CD4-positive, alpha-beta memory T cell (primary cell): Measurements from ENCODE around the gene L3MBTL2. TPM values are rescaled to one million over a fixed set of nuclear protein-coding genes. Genes with fewer than 3 reads are reported as not detected.
A peak's percentile ranks its signal among the peaks of the same experiment; 100 is the strongest.

Source experiments
- CTCF ChIA-PET: fragments of 350-600 bp; sonication (Branson Sonifier 250); formaldehyde crosslinking; loops from one replicate; lab custom pipeline; 2021; ENCODE audit warnings: inconsistent platforms; ENCODE audit not compliant: partially characterized antibody; lab: Charles Lee
- POLR2A ChIA-PET: fragments of 350-600 bp; sonication (Branson Sonifier 250); formaldehyde crosslinking; loops from one replicate; lab custom pipeline; 2021; ENCODE audit not compliant: partially characterized antibody; lab: Charles Lee
- DNase-seq, 5 donors: peaks; one replicate each; pipeline versions ENCODE4 v3.0.0 to v3.0.0-alpha.2; 2020 to 2022; ENCODE audit warnings: mixed read lengths in 1 of 5
- H3K27ac ChIP-seq: one replicate; pipeline ENCODE4 v1.7.0; 2013; ENCODE audit warnings: low read depth, low read length
- H3K27me3 ChIP-seq: 2 replicates; pipeline ENCODE4 v1.7.0; 2013; ENCODE audit warnings: mild to moderate bottlenecking, low read length, moderate library complexity; ENCODE audit not compliant: insufficient read depth
- H3K36me3 ChIP-seq: 2 replicates; pipeline ENCODE4 v1.7.0; 2013; ENCODE audit warnings: mild to moderate bottlenecking, low read length, moderate library complexity; ENCODE audit not compliant: insufficient read depth
- H3K4me1 ChIP-seq: 2 replicates; pipeline ENCODE4 v1.7.0; 2013; ENCODE audit warnings: mild to moderate bottlenecking, low read length, moderate library complexity; ENCODE audit not compliant: insufficient read depth
- H3K4me3 ChIP-seq, 2 donors: one replicate each; pipeline ENCODE4 v1.7.0; 2013; ENCODE audit warnings: low read length in 2 of 2, mild to moderate bottlenecking in 1 of 2
- H3K9me3 ChIP-seq, 2 donors: one replicate each; pipeline ENCODE4 v1.7.0; 2013; ENCODE audit warnings: low read length in 2 of 2, control low read depth in 1 of 2; ENCODE audit not compliant: control insufficient read depth in 1 of 2
- H3K27ac Mint-ChIP-seq, 7 donors: one replicate each; pipeline ENCODE4 v1.8.0; 2020 to 2021; ENCODE audit warnings: mixed read lengths in 7 of 7, mild to moderate bottlenecking in 6 of 7, inconsistent platforms in 3 of 7, moderate library complexity in 3 of 7
- H3K27me3 Mint-ChIP-seq, 2 donors: one replicate each; pipeline ENCODE4 v1.8.0; 2020 to 2021; ENCODE audit warnings: mixed read lengths in 2 of 2
- H3K36me3 Mint-ChIP-seq, 2 donors: one replicate each; pipeline ENCODE4 v1.8.0; 2020 to 2021; ENCODE audit warnings: mixed read lengths in 2 of 2, inconsistent platforms in 1 of 2, mild to moderate bottlenecking in 1 of 2
- H3K4me1 Mint-ChIP-seq, 4 donors: one replicate each; pipeline ENCODE4 v1.8.0; 2020 to 2021; ENCODE audit warnings: mixed read lengths in 4 of 4, mild to moderate bottlenecking in 1 of 4
- H3K4me3 Mint-ChIP-seq, 8 donors: one replicate each; pipeline ENCODE4 v1.8.0; 2020 to 2021; ENCODE audit warnings: mixed read lengths in 8 of 8, mild to moderate bottlenecking in 7 of 8, moderate library complexity in 6 of 8, inconsistent platforms in 3 of 8
- H3K9me3 Mint-ChIP-seq, 8 donors: one replicate each; pipeline ENCODE4 v1.8.0; 2020 to 2021; ENCODE audit warnings: mixed read lengths in 8 of 8, mild to moderate bottlenecking in 5 of 8, inconsistent platforms in 3 of 8, moderate library complexity in 1 of 8
- intact Hi-C: fragments of 100-400 bp; cut with micrococcal nuclease; formaldehyde crosslinking; loops from one replicate; pipeline ENCODE4 v1.15.1; 2023
- polyA plus RNA-seq, 2 donors: library from polyadenylated mRNA; unstranded; fragments of 300-500 nt; fragmentation: Illumina TruSeq; gene quantifications; one replicate each; pipeline ENCODE4 v1.2.3, GENCODE V29; 2021
- total RNA-seq, 2 experiments: library from RNA; stranded (reverse); gene quantifications; one replicate each; pipeline ENCODE4 v1.2.3, GENCODE V29; 2021

Gene L3MBTL2
- total and polyA plus RNA-seq, 4 experiments from 2014 or later = 27.5 to 48.2 (median 35.4) TPM

DNA sequence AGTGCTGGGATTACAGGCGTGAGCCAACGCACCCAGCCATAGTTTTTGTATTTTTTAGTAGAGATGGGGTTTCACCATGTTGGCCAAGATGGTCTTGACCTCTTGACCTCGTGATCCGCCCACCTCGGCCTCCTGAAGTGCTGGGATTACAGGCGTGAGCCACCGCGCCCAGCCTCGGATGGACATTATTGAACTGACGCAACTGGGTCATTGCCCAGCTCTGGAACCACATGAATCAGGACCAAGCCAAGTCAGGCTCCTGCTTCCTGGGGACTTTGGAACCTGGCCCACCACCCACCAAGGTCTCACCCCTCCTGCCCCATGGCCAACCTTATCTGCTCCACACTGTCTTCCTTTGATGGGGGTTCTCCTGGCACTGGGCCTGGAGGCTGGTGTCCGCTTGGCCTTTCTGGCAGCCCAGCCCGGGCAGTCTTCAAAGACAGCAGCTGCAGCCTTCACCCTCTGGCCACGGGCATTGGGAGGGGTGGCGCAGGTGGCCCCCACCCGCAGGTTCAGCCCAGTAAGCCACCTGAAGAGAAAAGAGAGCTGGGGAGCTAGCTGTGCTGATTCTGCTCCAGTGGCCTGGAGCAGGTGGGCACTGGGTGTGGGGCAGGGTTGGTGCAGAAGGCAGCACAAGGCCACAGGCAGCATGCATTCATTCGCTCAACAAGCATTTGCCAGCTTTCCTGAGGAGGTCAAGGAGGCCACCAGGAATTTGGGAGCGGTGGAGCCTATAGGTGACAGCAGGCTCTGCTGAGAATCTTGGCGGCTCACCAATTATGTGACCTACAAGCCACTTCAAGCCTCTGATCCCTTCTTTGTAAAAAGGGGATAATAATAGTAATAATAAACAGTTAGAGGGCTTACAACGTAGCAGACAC lies 29.9 kb downstream of the L3MBTL2 start:
- H3K9me3 ChIP-seq = no peaks in the 10 kb centered on the region
- H3K4me1 ChIP-seq = peaks cover 13% of the 10 kb centered on the region
- Mint-ChIP-seq H3K9me3 (no peaks in the 10 kb centered on the region), H3K4me3 (no peak overlapping the region), H3K4me1 (peaks cover 4 to 14% (median 6%) of the 10 kb centered on the region in 4 donors), H3K27ac (peak overlapping the region in 1 of 7 donors; percentile 35), H3K36me3 (peaks cover 5 to 11% of the 10 kb centered on the region in 2 donors), H3K27me3 (no peaks in the 10 kb centered on the region)
- H3K4me3 ChIP-seq = no peak overlapping the region
- intact Hi-C loops = loop anchor here (5.0 kb wide), 1 partner anchor 67 kb away; the partner anchor contains the start of gene ZC3H7B
- H3K36me3 ChIP-seq = no peaks in the 10 kb centered on the region
- CTCF ChIA-PET = interaction anchor here (5.3 kb wide), 1 partner anchor 312 kb away, joined by 133 read pairs; no protein-coding TSS in a partner anchor
- DNase-seq = peak in 1 of 5 donors; percentile 41
- no peak overlapping the region for H3K27ac ChIP-seq
- POLR2A ChIA-PET = no interaction called here
- H3K27me3 ChIP-seq = no peaks in the 10 kb centered on the region

DNA sequence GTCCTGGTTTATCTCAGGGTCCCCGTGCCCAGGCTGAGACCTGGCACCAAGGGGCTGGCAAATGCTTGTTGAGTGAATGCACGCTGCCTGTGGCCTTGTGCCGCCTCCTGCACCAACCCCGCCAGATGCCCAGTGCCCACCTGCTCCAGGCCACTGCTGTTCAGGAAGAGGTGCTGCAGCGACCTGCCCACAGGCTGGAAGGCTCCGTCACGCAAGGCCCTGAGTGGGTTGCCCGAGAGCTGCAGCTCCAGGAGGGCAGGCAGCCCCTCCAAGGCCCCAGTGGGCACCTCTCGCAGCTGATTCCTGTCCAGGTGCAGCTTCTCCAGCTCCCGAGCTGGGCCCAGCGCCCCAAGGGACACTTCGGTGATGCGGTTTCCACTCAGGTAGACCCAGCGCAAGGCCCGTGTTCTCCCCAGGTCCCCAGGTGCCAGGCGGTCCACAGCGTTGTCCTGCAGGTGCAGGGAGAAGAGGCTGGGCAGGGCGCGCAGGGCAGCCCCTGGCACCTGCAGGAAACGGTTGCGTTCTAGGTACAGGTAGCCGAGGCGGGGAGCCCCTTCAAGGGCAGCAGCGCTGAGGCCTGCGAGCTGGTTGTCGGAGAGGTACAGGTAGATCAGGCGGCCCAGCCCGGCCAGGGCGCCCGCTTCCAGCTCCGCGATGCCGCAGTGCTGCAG lies 32.1 kb downstream of the L3MBTL2 start:
- peak overlapping the region; percentile 15 to 82 (median 64) for H3K4me3 Mint-ChIP-seq
- no peaks in the 10 kb centered on the region for H3K27me3 ChIP-seq
- peak overlapping the region; percentile 9 for H3K27ac ChIP-seq
- peak overlapping the region in 2 of 7 donors; percentile 57 to 70 for H3K27ac Mint-ChIP-seq
- peak overlapping the region; percentile 12 to 23 for H3K4me3 ChIP-seq
- no peaks in the 10 kb centered on the region for H3K36me3 Mint-ChIP-seq
- ChIA-PET POLR2A (interaction anchor here (0.7 to 2.6 kb wide), 20 partner anchors 10 to 380 kb away, joined by 3 to 25 read pairs (median 5); partner anchors contain the start of genes ACO2, PHF5A, PMM1 and RANGAP1), CTCF (interaction anchor here (0.6 to 5.3 kb wide), 42 partner anchors 10 to 554 kb away, joined by 3 to 133 read pairs (median 4); partner anchors contain the start of genes RANGAP1, TEF and ZC3H7B)
- peaks cover 13% of the 10 kb centered on the region for H3K4me1 ChIP-seq
- no peaks in the 10 kb centered on the region for H3K36me3 ChIP-seq
- H3K9me3 Mint-ChIP-seq = no peaks in the 10 kb centered on the region
- intact Hi-C loops = loop anchor here (1.0 to 5.0 kb wide), 2 partner anchors 65 to 315 kb away; partner anchors contain the start of gene ZC3H7B
- no peaks in the 10 kb centered on the region for H3K27me3 Mint-ChIP-seq
- no peaks in the 10 kb centered on the region for H3K9me3 ChIP-seq
- H3K4me1 Mint-ChIP-seq = peaks cover 4 to 14% (median 6%) of the 10 kb centered on the region in 4 donors
- peak in 1 of 5 donors; percentile 38 for DNase-seq

DNA sequence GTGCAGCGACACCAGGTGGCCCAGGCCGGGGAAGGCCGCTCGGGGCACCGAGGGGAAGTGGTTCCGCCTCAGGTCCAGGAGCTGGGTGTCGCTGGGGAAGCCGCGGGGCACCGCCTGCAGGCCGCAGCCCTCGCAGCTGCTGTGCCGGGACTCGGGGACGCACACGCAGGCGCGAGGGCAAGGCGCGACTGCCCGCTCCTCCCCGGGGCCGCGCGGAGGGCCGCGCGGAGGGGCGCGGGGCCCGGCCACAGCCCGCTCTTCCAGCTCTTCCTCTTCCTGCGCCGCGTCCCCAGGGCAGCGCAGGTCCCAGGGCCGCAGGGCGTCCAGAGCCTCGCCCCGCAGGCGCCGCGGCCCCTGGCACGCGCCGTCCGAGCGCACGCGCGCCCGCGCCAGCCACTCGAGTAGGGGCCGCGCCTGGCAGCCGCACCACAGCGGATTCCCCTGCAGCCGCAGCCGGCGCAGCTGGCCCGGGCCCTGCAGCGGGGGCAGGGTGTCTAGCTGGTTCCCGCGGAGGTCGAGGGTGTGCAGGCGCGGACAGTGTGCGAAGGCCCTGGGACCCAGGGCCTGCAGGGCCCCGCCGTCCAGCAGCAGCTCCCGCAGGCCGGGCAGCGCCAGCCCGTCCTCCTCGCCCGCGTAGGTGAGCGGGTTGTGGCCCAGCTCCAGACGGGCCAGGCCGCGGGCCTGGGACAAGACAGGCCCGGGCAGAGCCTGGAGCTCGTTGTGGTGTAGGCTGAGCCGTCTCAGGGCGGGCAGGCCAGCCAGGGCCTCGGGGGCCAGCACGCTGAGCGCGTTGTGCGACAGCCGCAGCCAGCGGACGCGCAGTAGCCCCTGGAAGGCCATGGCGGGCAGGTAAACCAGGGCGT lies 32.8 kb downstream of the L3MBTL2 start:
- DNase-seq = peak; percentile 81 to 84 (median 82)
- peak overlapping the region in 1 of 7 donors; percentile 70 for H3K27ac Mint-ChIP-seq
- no peak overlapping the region for H3K27ac ChIP-seq
- intact Hi-C loops = loop anchor here (1.0 to 5.0 kb wide), 2 partner anchors 64 to 316 kb away; partner anchors contain the start of gene ZC3H7B
- no peaks in the 10 kb centered on the region for H3K36me3 ChIP-seq
- ChIA-PET POLR2A (interaction anchor here (0.5 to 2.6 kb wide), 21 partner anchors 10 to 381 kb away, joined by 3 to 25 read pairs (median 5); partner anchors contain the start of genes ACO2, PHF5A, PMM1 and RANGAP1), CTCF (interaction anchor here (0.6 to 5.3 kb wide), 41 partner anchors 10 to 555 kb away, joined by 3 to 133 read pairs (median 4); partner anchors contain the start of genes RANGAP1, TEF and ZC3H7B)
- peaks cover 4 to 14% (median 6%) of the 10 kb centered on the region in 4 donors for H3K4me1 Mint-ChIP-seq
- H3K27me3 ChIP-seq = no peaks in the 10 kb centered on the region
- H3K4me3 ChIP-seq = peak overlapping the region in 1 of 2 donors; percentile 12
- peaks cover 13% of the 10 kb centered on the region for H3K4me1 ChIP-seq
- H3K36me3 Mint-ChIP-seq = no peaks in the 10 kb centered on the region
- H3K9me3 Mint-ChIP-seq = no peaks in the 10 kb centered on the region
- no peaks in the 10 kb centered on the region for H3K9me3 ChIP-seq
- H3K4me3 Mint-ChIP-seq = peak overlapping the region in 6 of 8 donors; percentile 15 to 82 (median 67)
- no peaks in the 10 kb centered on the region for H3K27me3 Mint-ChIP-seq

DNA sequence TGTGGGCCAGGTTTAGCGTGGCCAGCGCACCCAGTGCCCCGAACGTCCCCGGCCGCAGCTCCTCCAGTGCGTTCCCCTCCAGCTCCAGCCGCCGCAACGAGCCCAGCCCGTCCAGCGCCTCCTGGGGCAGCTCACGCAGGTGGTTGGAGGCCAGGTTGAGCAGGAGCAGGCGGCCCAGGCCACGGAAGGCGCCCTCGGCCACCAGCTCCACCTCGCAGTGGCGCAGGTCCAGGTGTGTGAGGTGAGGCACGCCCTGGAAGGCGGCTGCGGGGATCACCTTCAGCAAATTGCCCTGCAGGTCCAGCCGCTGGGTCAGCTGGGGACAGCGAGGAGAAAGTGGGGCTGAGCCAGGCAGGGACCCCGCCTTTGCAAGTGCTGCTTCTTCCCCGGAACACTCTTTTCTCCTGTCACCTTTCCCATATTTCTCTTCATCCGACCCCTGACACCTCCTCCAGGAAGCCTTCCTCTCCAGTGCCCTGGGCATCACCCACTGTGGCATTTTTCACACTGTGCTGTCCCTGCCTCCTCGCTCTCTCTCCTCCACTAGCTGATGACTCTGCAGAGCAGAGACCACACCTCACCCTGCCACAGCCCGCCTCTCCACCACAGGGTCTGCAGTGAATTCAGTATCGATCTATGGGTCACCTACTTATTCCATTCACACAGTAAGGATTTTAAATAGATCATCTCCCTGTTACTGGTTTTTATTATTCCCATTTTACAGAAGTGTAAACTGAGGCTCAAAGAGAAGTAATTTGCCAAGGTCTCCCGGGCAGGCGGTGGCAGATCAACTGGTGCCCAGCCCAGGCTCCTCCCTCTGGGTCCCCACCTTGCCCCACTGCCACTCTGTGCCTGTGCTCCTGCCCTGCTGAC lies 33.7 kb downstream of the L3MBTL2 start:
- Mint-ChIP-seq H3K36me3 (peaks cover 0 to 3% of the 10 kb centered on the region in 2 donors), H3K27ac (peak overlapping the region; percentile 37 to 87 (median 80)), H3K27me3 (no peaks in the 10 kb centered on the region), H3K4me3 (peak overlapping the region; percentile 52 to 85 (median 78)), H3K9me3 (no peaks in the 10 kb centered on the region), H3K4me1 (peaks cover 4 to 14% (median 6%) of the 10 kb centered on the region in 4 donors)
- POLR2A ChIA-PET = interaction anchor here (0.5 to 2.6 kb wide), 11 partner anchors 11 to 382 kb away, joined by 3 to 25 read pairs (median 7); partner anchors contain the start of genes PHF5A, RANGAP1, RBX1 and ST13
- CTCF ChIA-PET = interaction anchor here (1.2 to 5.3 kb wide), 12 partner anchors 12 to 556 kb away, joined by 3 to 133 read pairs (median 5); partner anchors contain the start of gene RANGAP1
- intact Hi-C loops = loop anchor here (5.0 kb wide), 1 partner anchor 63 kb away; the partner anchor contains the start of gene ZC3H7B
- no peak overlapping the region for H3K27ac ChIP-seq
- peaks cover 13% of the 10 kb centered on the region for H3K4me1 ChIP-seq
- H3K9me3 ChIP-seq = no peaks in the 10 kb centered on the region
- H3K4me3 ChIP-seq = no peak overlapping the region
- H3K36me3 ChIP-seq = no peaks in the 10 kb centered on the region
- DNase-seq = peak in 1 of 5 donors; percentile 26
- no peaks in the 10 kb centered on the region for H3K27me3 ChIP-seq

- H3K36me3 ChIP-seq = no peaks in the 10 kb centered on the region
- Mint-ChIP-seq H3K27ac (peak overlapping the region in 1 of 7 donors; percentile 80), H3K4me3 (peak overlapping the region in 1 of 8 donors; percentile 70), H3K9me3 (no peaks in the 10 kb centered on the region), H3K36me3 (peaks cover 0 to 4% of the 10 kb centered on the region in 2 donors), H3K4me1 (peaks cover 4 to 14% (median 6%) of the 10 kb centered on the region in 4 donors), H3K27me3 (no peaks in the 10 kb centered on the region)
- no peaks in the 10 kb centered on the region for H3K27me3 ChIP-seq
- CTCF ChIA-PET = interaction anchor here (5.3 kb wide), 1 partner anchor 317 kb away, joined by 133 read pairs; no protein-coding TSS in a partner anchor
- H3K4me1 ChIP-seq = peaks cover 13% of the 10 kb centered on the region
- DNase-seq = no peak
- intact Hi-C loops = loop anchor here (5.0 kb wide), 1 partner anchor 63 kb away; the partner anchor contains the start of gene ZC3H7B
- H3K9me3 ChIP-seq = no peaks in the 10 kb centered on the region
- POLR2A ChIA-PET = interaction anchor here (1.1 kb wide), 1 partner anchor 47 kb away, joined by 3 read pairs; the partner anchor contains the start of gene RANGAP1
- H3K27ac ChIP-seq = no peak overlapping the region
- no peak overlapping the region for H3K4me3 ChIP-seq
These were observed 34.5 kb downstream of the L3MBTL2 start for GRCh38 chr22:41239443-41240128.
